Panc1 (cell line): ENCODE results near the gene TMOD3. TPM values are rescaled to one million over a fixed set of nuclear protein-coding genes. Genes with fewer than 3 reads are reported as not detected.

Experiments
- ATAC-seq: fragments of 200-7000 bp; cut with Tn5 transposase; 2 replicates; pipeline ENCODE4 v1.9.1; 2020; ENCODE audit warnings: mild to moderate bottlenecking, moderate library complexity
- BruUV-seq: library from RNA; stranded (reverse); fragments of 400-500 nt; replicated peaks from 2 replicates; lab custom pipeline; 2021; lab: Mats Ljungman, UMichigan
- CTCF ChIA-PET: fragments of 300-600 bp; sonication (Branson Sonifier 250); formaldehyde crosslinking; loops from one replicate; lab custom pipeline; 2022; ENCODE audit warnings: antibody characterized with exemption; lab: Charles Lee
- POLR2A ChIA-PET: fragments of 300-600 bp; sonication (Branson Sonifier 250); formaldehyde crosslinking; loops from one replicate; lab custom pipeline; 2022; ENCODE audit warnings: antibody characterized with exemption; lab: Charles Lee
- DNase-seq: peaks from one replicate; pipeline ENCODE4 v3.0.0-alpha.2; 2010; ENCODE audit warnings: low read depth, low spot score
- H3K27ac ChIP-seq: 2 replicates; pipeline ENCODE4 v1.5.1; 2011; ENCODE audit warnings: mild to moderate bottlenecking, low read length, inconsistent platforms
- H3K27me3 ChIP-seq: fragments of 200-500 bp; sonication (Bioruptor generic); 2 replicates; pipeline ENCODE4 v1.6.0; 2014; ENCODE audit warnings: low read length, inconsistent platforms; ENCODE audit not compliant: control insufficient read depth, insufficient read depth
- H3K36me3 ChIP-seq: fragments of 200-500 bp; sonication (Bioruptor generic); 2 replicates; pipeline ENCODE4 v1.5.1; 2014; ENCODE audit warnings: inconsistent platforms, mild to moderate bottlenecking, low read length, moderate library complexity; ENCODE audit not compliant: control insufficient read depth, insufficient read depth
- H3K4me1 ChIP-seq: 2 replicates; pipeline ENCODE4 v1.5.1; 2011; ENCODE audit warnings: inconsistent platforms, mild to moderate bottlenecking, low read length, moderate library complexity; ENCODE audit not compliant: control insufficient read depth, insufficient read depth
- H3K4me3 ChIP-seq, 2 experiments: 2 replicates each; pipeline ENCODE4 v1.5.1; 2011 to 2012; ENCODE audit warnings: low read depth in 2 of 2, low read length in 2 of 2, mild to moderate bottlenecking in 2 of 2, inconsistent platforms in 1 of 2, moderate library complexity in 1 of 2
- H3K9me3 ChIP-seq: fragments of 200-500 bp; sonication (Bioruptor generic); 2 replicates; pipeline ENCODE4 v1.5.1; 2014; ENCODE audit warnings: low read depth, mild to moderate bottlenecking, inconsistent platforms, low read length, moderate library complexity; ENCODE audit not compliant: control insufficient read depth, insufficient read depth
- CTCF ChIP-seq: fragments of 450-650 bp; IDR thresholded peaks from 2 replicates; pipeline ENCODE4 v1.5.1; 2017; ENCODE audit warnings: mild to moderate bottlenecking
- POLR2AphosphoS5 ChIP-seq: IDR thresholded peaks from 2 replicates; pipeline ENCODE4 v1.6.1; 2012; ENCODE audit warnings: mild to moderate bottlenecking, low read depth, low read length, moderate library complexity
- REST ChIP-seq, 2 experiments: IDR thresholded peaks; 2 replicates each; pipeline ENCODE4 v1.6.1; 2011 to 2012; ENCODE audit warnings: low read depth in 2 of 2, control low read depth in 1 of 2, low read length in 1 of 2, mild to moderate bottlenecking in 1 of 2, moderate library complexity in 1 of 2; ENCODE audit not compliant: insufficient read depth in 1 of 2
- SIN3A ChIP-seq: IDR thresholded peaks from 2 replicates; pipeline ENCODE4 v1.6.1; 2012; ENCODE audit warnings: low read depth, mild to moderate bottlenecking, low read length, moderate library complexity, borderline replicate concordance; ENCODE audit not compliant: insufficient read depth
- TCF7L2 ChIP-seq: IDR thresholded peaks from 2 replicates; pipeline ENCODE4 v1.6.1; 2011; ENCODE audit warnings: mild to moderate bottlenecking, low read depth, low read length, inconsistent platforms
- in situ Hi-C: cut with HindIII; loops from 2 replicates; pipeline ENCODE4 v1.10.0; 2016; ENCODE audit warnings: low sequenced_read_pairs, low pct_unique_long_range_greater_than_20kb
- intact Hi-C: fragments of 100-400 bp; cut with micrococcal nuclease; formaldehyde crosslinking; loops from one replicate; pipeline ENCODE4 v1.10.0; 2022; ENCODE audit not compliant: unreplicated experiment
- total RNA-seq: library from RNA; stranded (reverse); gene quantifications from one replicate; pipeline ENCODE4 v1.2.1, GENCODE V29; 2021; ENCODE audit not compliant: unreplicated experiment

The TMOD3 gene
- total RNA-seq, 1 experiment from 2014 or later = 53.4 TPM

- no peak overlapping the region for H3K27ac ChIP-seq
- no peaks in the 10 kb centered on the region for H3K9me3 ChIP-seq
- ChIA-PET POLR2A (no interaction called here), CTCF (no interaction called here)
- no TSS peak for BruUV-seq
- no peak overlapping the region for H3K4me3 ChIP-seq
- intact Hi-C loops = no loop called here
- DNase-seq (no peak), ATAC-seq (no peak)
- H3K36me3 ChIP-seq = peaks cover 4% of the 10 kb centered on the region; the same call in 1 of the 2 replicates
- no peaks in the 10 kb centered on the region for H3K27me3 ChIP-seq
- H3K4me1 ChIP-seq = no peaks in the 10 kb centered on the region
- no peak for TF ChIP-seq REST (IDR thresholded peaks at IDR 0.05; ENCODE audit: insufficient read depth in 1 of 2, low read depth in 2 of 2, low read length in 1 of 2)
- TF ChIP-seq CTCF = no peak
- no peak for TF ChIP-seq TCF7L2
- TF ChIP-seq SIN3A = no peak
- TF ChIP-seq POLR2AphosphoS5 = no peak
- in situ Hi-C loops = no loop called here
Observed at GRCh38 chr15:51863131-51863530, 33.7 kb downstream of the TMOD3 start.

- BruUV-seq = no TSS peak
- TF ChIP-seq POLR2AphosphoS5 = no peak
- no peak for TF ChIP-seq REST (IDR thresholded peaks at IDR 0.05; ENCODE audit: insufficient read depth in 1 of 2, low read depth in 2 of 2, low read length in 1 of 2)
- no peak for TF ChIP-seq SIN3A
- TF ChIP-seq TCF7L2 = no peak
- TF ChIP-seq CTCF = no peak
- in situ Hi-C loops = no loop called here
- no peak; the same call in 1 of the 2 replicates for ATAC-seq
- CTCF ChIA-PET = no interaction called here
- POLR2A ChIA-PET = no interaction called here
- Histone ChIP-seq H3K27ac (no peak overlapping the region), H3K27me3 (no peaks in the 10 kb centered on the region), H3K9me3 (no peaks in the 10 kb centered on the region), H3K4me1 (no peaks in the 10 kb centered on the region), H3K36me3 (peaks cover 11% of the 10 kb centered on the region), H3K4me3 (no peak overlapping the region)
- intact Hi-C loops = no loop called here
- no peak for DNase-seq
Observed at GRCh38 chr15:51864408-51865056, 35.1 kb downstream of the TMOD3 start.
